GM18861 (cell line): ENCODE measurements around the gene PRAMEF26.
"Not testable (repeated sequence)": the region's sequence is repeated elsewhere in the genome, so short reads cannot be mapped to it uniquely, and the experiment has no call there.

Experiments
- ATAC-seq: cut with Tn5 transposase; IDR thresholded peaks from one replicate; pipeline ENCODE4 v1.9.1; 2021; ENCODE audit not compliant: unreplicated experiment

PRAMEF26 gene

DNA sequence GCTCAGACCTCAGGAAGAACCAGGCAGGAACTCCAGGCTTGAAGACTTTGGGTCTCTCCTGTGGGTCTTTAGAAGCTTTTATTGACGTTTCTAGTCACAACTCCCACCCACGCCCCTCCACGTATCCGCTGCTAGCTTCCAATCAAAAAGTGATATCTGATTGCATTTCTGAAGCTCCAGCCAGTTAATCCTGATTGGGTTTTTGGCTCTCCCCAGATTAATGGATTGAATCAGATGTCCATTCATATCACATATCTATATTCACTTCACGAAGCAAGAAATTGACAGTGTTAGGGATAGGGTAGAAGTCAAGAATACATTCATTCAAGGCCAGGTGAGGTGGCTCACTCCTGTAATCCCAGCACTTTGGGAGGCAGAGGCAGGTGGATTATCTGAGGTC is at the start of gene PRAMEF26:
TSS of gene PRAMEF26 (minus strand) at position 101 of the 400 bp plus-strand sequence. CDS start 2,914 bp downstream, outside the sequence.
- not testable (repeated sequence) for ATAC-seq

DNA sequence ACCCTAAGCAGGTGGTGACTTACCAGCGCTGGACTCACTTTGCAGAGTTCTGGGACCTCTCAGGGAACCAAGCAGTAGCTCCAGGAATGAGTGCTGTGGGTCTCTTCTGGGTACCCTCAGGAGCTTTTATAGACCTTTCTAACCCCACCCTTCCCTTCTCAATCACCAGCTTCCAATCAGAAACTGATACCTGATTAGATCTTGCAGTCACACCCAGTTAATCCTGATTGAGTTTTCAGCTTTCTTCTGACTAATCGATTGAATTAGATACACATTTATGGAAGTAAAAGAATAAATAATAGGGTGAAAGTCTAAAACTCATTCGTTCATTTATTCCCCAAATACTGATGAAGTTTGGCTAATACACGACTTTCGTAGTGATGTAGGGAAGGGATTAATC is 45.5 kb upstream of the PRAMEF26 start, which contains the start of gene PRAMEF13:
TSS of gene PRAMEF13 (minus strand) at position 101 of the 400 bp plus-strand sequence. CDS start 1,820 bp downstream, outside the sequence.
- not testable (repeated sequence) for ATAC-seq

DNA sequence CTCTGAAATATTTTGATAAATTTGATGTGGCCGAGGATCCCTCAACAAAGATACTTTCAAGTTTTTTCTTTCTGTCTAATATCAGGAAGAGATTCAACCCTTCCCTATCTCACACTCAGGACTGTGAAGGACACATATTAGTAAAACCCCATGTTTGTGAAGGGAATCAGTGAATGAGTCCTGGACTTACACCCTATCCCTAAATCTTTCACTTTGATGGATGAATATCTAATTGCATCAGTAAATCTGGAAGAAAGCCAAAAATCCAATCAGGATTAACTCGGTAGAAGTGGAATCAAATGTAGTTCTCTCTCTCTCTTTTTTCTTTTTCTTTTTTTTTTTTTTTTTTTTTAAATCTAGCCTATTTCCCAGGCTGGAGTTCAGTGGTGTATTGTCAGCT is 15.7 kb upstream of the PRAMEF26 start, which contains the start of gene PRAMEF9:
TSS of gene PRAMEF9 (plus strand) at position 301 of the 400 bp plus-strand sequence. CDS start 3,433 bp downstream, outside the sequence.
- not testable (repeated sequence) for ATAC-seq

DNA sequence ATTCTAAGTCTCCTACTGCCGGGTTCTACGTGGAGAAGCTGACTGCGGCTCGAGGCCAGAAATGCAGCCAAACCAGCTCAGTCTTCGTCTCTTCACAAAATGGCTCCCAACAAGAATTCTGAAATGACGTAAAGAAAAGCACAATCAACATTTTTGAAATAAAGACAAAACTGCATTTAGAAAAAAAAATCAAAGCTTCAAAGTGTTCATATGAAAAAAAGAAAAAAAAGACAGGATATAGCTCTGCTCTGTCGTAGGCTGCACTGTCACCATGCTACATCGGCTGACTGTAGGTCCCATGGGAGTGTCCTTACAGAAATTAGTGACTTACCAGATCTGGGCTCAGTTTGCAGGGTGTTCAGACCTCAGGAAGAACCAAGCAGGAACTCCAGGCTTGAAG is 9.7 kb upstream of the PRAMEF26 start, which contains the start of gene HNRNPCL4:
TSS of gene HNRNPCL4 (minus strand) at position 101 of the 400 bp plus-strand sequence. CDS start 164 bp downstream, outside the sequence.
- ATAC-seq = not testable (repeated sequence)

DNA sequence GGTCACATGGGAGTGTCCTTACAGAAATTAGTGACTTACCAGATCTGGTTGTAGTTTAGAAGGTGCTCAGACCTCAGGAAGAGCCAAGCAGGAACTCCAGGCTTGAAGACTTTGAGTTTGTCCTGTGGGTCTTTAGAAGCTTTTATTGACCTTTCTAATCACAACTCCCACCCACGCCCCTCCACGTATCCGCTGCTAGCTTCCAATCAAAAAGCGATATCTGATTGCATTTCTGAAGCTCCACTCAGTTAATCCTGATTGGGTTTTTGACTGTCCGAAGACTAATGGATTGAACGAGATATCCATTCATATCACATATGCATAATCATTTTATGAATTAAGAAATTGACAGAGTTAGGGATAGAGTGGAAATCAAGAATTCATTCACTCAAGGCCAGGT is 39.1 kb downstream of the PRAMEF26 start, which contains the start of gene HNRNPCL2:
TSS of gene HNRNPCL2 (minus strand) at position 101 of the 400 bp plus-strand sequence. CDS start 454 bp downstream, outside the sequence.
- not testable (repeated sequence) for ATAC-seq
